Neural cell (in vitro differentiated cells): ENCODE data around the gene SAMD14.

Source experiments
- CTCF ChIP-seq: fragments of 450-650 bp; IDR thresholded peaks from 2 replicates; pipeline ENCODE4 v1.5.1; 2014; ENCODE audit warnings: antibody characterized with exemption, mild to moderate bottlenecking, moderate library complexity; ENCODE audit not compliant: poor library complexity, severe bottlenecking
- EP300 ChIP-seq: fragments of 450-650 bp; conservative IDR thresholded peaks from 2 replicates; pipeline ENCODE4 v1.6.1; 2014; ENCODE audit warnings: antibody characterized with exemption, mild to moderate bottlenecking, moderate library complexity; ENCODE audit not compliant: poor library complexity, severe bottlenecking
- EZH2 ChIP-seq: fragments of 200-600, 300-800 bp; shearing (Covaris generic), sonication (generic); IDR thresholded peaks from 2 replicates; pipeline ENCODE4 v1.6.1; 2014; ENCODE audit warnings: antibody characterized with exemption, low read length, borderline replicate concordance, mild to moderate bottlenecking; ENCODE audit not compliant: insufficient read depth, poor library complexity, severe bottlenecking
- POLR2AphosphoS5 ChIP-seq: IDR thresholded peaks from 2 replicates; pipeline ENCODE4 v1.6.1; 2012
- REST ChIP-seq: IDR thresholded peaks from 2 replicates; pipeline ENCODE4 v1.6.1; 2012; ENCODE audit warnings: borderline replicate concordance
- TAF1 ChIP-seq: IDR thresholded peaks from 2 replicates; pipeline ENCODE4 v1.6.1; 2012; ENCODE audit warnings: low read depth

GRCh38 chr17:50145532-50146229 lies 15.7 kb upstream of the SAMD14 start:
- TF ChIP-seq CTCF (no peak), REST (no peak), EZH2 (no peak), POLR2AphosphoS5 (no peak), TAF1 (no peak), EP300 (no peak)
